Activated CD8-positive, alpha-beta memory T cell treated with anti-CD3 and anti-CD28 coated beads for 1 hour (primary cell): ENCODE results near the gene TMEM9.

ENCODE experiments used
- DNase-seq, 2 donors: peaks; one replicate each; pipeline ENCODE4 v3.0.0-alpha.2; 2020; ENCODE audit warnings: low read depth in 1 of 2; ENCODE audit errors: extremely low read depth in 1 of 2

TMEM9 gene

DNA sequence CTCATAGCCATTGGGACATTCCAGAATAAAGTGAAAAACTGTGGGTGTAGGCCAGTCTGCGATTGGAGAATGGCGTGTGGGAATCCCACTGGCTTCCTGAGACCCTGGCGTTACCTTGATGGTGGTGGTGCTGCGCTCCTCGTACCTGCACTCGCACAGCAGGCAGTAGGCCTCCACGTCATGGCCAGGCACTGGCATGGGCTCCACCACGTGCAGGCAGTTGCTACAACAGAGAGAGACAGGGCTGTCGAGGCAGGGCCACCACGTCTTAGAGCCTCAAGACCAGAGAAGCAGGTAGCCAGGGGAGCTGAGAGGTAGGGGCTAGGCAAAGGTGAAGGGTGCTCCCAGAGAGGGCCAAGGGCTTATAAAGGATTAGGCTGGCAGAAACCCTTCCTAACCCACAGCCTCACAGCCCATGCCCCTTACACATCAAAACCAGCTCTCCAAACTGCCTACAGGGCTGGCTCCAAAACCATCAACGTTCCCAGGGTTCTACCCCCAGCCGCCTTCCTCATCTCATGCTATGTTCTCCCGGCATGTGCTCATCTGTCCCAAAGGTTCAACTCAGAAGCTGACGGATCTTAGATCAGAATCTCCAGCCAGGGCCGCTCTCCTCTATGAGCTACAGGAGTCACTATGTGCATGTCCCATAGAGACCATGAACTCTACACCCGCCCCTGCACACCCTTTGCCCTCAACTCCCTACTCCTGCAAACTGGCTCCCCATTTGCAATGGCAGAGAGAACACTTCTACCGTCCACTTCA, 7.5 kb downstream of the TMEM9 start:
- DNase-seq: no peak

DNA sequence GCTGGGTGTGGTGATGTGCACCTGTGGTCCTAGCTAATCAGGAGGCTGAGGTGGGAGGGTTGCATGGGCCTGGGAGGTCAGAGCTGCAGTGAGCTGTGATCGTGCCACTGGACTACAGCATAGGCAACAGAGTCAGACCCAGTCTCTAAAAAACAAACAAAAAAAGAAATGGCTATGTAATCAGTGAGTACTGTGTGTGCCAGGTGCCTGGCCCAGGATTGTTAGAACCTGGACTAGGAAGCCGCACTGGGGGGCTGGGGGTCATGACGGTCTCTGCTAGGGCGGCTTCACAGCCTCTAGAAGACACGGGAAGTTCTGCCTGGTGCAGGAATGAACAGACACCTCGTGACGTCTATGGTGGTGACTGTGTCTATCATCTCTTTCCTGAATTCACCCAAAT, 8.5 kb downstream of the TMEM9 start:
- DNase-seq: no peak

DNA sequence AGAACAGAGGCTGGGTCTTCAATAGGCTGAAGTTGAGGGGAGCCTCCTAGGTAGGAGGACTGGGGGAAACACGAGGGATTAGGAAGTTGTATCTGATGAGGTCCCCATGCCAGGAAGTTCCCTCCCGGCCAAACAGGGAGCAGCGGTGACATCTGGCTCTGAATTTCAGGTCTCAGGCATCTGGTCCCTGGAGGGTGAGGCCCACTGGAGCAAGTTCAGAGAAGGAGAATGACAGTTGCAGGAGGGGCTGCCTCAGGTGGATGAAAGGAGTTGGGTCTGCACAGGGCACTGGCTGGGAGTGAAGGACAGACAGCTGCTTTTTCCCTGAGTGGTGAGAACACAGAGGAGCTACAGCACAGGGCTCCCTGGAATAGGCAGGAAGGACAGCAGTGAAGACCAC, 9.1 kb downstream of the TMEM9 start:
- no peak for DNase-seq

DNA sequence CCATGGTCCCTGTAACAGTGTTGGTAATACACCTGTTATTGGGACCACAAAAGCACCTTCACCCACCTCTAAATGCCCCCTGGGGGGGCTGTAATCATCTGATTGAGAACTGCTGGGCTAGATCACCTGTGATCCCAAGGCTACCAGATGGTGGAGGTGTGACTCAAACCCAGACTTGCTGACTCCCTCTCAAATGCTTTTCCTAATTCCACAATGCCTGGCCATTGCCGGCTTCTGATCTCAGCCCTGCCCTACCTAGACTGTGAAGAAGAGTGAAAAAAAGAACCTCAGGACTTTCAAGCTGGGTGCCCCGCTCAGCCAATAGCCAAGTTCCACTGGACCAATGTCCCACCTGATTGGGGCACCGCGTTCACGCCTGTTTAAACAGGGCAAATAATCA, 9.6 kb downstream of the TMEM9 start:
- DNase-seq: no peak

DNA sequence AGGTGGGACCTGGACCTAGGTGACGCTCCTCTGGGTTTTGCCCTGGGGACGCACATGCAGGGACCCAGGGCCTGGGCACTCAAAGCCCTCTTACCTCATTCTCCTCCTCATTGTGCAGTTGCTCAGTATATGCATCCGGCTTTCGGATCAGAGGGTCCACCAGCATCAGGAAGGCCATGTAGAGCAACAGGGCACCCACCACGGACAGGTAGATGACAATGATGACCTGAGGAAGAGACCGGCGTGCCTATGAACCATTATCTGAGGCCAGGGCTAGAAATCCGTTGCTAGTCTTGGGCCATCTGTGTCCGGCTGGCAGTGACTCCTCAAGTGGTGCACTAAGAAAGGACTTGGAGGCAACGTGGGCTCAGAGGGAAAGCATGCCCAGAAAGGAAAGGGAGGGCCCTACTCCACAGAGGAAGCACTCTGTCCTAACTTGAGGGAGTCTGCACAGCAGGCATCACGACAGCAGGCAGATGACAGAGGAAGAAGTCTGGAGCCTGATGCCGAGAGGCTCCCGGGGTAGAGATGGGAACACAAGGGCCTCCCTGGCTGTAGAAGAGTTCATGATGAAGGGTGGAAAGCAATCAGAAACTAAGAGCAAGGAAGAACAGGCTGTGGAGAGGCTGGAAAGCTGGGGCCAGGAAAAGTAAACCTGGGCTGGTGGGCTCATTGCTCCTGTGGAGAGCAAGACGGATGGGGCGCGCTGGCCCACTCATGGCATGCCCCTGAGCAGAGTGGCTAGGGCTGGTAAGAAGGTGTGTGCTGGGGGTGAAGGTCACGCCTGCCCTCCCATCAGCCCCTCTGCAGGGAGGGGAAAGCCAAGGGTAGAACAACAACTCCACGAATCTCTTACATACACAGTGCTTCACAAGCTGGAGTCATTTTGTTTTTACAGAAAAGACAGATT, 10.3 kb downstream of the TMEM9 start:
- DNase-seq: no peak

DNA sequence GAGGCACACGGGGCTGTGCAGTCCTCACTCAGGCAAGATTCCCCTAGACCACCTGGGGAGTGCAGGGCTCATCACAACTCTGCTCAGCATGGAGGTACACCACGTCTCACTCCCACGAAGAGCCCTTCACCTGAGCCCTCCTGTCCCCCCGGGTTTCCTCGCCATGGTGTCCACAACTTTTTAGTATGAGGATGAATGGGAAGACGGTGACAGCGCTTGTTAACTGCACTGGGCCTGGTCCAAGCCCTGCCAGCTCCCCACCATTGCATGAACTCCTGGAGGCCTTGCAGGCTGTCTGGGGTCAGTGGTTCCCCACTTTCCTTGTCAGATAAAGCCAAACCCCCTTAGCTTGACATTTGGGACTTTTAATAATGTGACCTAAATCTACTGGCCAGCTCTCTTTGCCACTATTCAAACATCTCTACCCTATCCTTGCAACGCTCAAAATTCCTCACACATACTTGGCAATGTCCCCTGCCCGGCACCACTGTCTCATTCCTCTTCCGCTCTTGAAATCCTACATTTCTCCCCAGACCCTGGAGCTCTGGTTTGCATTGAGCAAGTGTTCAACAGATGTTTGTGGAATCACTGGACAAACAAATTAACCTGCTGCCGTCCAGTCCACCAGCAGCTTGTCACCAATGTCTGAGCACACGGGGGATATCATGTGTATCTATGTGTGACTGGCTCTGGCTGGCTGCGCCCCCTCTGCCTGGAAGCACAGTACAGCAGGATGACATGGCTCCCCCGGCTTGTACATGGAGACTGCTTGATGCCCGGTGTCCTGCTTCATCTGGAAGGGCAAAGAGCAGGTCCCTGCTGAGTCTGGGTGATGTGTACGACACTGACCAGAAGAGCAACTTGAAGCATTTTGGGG, 11.2 kb downstream of the TMEM9 start:
- no peak for DNase-seq

DNA sequence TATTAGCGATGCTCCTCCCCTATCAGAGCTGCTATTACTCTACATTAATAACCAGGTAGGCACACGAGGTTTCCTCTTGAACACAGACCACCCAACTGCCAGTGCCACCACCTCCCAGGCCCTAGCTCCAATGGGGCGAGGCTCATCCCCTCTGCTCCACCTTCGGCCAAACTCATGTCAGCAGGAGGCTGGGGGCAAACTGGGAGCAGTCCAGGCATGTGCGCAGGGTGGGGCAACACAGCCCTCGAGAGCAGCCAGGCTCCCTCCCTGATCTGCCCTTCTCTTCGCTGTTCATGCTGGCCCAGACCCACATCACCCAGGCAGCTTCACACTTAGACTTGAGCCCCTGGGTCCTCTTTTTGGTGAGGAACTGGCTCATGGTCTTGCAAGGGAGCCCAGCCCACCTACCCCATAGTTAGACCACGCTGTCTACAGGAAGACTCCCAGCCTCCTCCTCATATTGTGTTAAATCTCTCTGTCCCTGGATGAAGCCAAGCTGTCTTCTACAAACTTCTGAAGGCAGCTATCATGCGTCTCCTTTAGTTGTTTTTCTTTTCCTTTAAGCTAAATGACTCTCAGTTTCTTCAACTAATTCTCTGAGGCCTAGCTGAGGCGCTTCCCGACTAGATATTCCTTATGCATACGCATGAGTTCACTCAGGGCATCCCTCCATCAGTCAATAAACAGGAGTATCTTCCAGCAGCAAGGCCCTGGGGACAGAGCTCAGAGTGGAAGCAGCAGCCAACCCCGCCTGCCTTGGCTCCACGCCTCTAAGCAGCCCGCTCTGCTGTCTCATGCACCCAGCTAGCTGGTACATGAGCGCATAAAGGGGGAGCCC, 12.0 kb downstream of the TMEM9 start:
- DNase-seq: no peak

DNA sequence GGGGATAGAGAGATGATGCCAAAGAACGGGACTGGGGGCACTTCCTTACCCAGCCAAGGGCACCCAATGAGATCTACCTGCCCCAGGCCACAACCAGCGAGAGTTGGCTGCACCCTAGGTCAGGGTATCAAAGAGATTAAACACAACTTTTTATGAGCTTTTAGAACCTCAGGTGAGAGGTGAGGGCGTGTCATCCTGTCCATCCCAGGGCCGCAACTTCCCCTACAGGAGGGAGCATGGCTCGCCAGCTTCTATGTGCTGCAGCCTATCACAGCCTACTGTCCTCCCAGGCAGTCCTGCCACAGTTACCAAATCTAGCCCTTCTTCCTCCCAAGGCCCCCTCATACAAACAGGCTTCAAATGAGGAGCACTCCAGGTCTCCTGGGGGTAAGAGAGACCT, 12.9 kb downstream of the TMEM9 start:
- DNase-seq: no peak

DNA sequence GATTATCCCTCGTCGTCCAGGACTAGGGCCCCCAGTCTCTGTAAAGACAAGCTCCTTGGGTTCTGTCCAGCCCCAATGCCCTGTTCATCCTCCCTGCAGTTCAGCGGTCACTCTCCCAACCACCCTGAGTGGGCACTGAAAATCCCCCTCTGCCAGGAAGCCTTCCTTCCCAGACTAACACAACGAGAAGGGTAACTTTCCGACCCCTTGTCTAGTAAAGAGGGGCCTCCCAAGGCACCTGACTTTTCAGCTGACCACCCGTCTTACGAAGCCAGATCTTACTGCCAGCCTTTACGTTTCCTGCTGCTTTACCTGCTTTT, 13.4 kb downstream of the TMEM9 start:
- no peak for DNase-seq

DNA sequence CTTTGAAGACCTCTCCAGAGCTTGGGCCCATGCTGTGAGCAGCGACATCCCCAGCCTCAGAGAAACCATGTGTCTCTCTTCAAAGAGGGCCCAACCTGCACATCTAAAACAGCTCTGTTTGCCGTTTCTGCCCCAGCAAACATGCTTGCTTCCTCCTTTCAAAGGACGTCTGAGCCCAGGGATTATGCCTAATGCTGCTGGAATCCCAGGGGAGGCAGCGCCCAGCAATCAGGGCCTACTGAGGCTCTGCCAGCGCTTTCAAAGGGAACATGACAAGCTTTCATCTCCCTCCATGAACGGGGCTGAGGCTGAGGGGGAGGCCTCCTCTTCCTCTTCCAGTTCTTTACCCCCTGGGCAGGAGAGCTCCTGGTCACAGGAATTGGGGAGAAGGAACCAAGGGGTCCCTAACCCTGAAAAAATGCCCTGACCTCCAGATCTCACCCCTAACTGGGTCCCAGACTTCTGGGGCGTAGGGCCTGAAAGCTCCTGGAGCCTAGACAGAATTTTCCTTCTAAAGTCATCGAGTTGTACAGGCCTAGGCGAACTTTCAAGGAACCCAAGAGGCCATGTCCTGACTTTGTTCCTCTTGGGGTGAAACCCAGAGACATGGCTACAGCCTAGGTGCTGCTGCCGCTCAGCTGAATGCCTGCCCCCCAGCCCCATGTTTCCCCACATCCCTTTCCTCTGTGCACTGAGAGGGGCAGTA, 13.9 kb downstream of the TMEM9 start:
- no peak for DNase-seq

DNA sequence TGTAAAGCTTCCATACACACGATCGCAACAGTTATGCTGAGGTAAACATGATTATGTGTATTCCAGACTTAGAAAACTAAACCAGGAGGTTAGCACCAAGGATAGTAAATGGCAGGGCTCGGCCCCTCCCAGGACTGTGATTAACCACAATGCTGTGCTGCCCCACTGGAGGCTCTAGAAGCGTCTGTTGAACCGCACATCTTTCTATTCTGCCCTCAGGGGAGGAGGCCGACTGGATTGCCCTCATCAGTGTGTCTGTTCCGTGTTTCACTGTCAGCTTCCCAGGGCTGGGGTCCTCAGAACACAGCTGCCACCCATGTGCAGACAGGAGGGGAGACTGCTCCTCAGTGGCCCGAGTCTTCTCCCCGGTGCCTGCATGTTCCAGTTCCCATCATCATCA, 14.5 kb downstream of the TMEM9 start:
- DNase-seq: no peak

DNA sequence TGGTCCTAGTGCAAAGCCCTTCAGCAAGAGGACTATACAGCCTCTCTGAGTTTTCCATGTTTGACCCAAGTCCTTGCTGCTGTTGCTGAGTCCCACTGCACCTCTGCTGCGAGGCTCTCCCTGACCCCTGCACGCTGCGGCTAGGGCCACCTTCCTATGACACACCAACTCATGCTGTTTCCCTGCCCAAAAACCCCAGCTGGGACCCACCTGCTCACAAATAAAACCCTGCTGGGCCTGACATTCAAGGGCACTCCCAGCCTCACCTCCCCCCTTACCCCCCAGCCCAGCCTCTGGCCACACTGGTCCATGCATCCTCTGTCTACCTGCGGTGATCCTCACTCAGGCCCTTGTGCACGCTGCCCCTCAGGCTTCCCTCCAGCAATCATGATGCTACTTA, 15.0 kb downstream of the TMEM9 start:
- no peak for DNase-seq

DNA sequence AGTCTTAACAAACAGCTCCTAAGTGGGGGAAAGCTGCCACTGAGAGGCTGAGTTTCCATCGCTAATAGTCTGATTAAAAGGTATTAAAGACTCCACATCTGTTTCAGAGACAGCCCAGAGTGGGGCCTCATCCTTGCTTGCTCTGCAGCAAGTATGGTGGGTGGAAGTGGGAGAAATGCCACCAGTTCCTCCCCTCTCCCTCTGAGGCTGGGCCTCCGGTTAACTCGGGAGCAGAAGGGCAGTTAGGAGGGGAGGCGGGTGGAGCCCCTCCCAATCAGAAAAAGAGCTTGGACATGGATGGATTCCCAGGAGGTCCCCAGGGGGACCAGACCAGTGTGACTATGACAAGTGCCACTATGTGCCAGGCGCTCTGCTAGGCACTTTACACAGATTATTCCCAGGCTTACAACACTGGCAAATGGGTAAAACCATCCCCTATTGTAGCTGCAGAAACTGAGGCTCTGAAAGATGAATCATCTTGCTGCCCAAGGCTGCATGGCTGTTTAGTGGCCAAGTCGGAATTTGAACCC, 15.9 kb downstream of the TMEM9 start:
- DNase-seq: no peak

DNA sequence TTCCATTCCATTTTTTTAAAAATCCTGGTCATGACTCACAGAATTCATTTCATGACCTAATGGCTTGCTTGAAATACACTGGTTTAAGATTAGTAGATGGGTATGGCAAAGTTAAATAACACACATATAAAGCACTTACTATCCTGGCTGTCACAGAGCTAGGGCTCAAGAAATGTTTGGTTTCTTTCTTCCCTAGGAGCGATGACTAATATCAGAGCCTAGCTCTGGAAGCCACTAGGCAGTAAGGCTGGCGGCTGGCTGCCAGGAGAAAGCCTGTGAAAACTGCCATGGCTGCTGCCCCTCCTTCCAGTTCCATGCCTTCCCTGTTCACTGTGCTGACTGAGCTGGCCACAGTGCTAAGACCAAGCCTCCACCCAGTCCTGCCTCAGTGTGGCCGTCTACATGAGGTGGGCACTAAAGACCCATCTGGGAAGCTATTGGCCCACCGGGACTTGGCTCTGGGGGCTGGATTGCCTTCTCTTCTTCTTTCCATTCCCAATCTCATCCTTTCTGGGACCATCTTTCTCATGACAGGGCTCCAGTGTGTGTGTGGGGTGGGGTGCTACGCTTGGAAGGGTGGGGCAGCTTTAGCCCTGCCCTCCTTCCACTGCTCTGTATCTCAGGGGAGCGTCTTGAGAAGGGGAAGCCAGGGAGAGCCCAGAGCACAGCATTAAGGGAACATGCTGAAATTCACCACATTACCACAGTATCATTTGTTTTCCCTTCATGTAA, 16.5 kb downstream of the TMEM9 start:
- no peak for DNase-seq

DNA sequence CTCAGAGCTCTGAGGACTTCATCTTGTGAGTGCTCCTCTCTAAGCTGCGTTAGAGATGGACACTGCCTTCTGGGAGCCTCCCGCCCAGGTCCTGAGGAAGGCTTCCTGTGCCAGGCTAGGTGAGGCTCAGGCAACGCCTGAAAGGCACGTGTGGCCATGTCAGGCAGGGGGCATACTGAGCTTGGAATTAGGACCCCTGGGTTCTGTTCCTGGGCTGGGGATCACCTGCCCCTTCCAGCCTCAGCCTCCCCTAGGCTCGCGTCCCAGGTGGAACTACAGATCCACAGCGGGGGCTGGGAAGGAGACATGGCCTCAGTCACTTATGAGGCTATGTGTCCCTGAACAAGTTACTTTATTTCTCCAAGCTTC, 17.3 kb downstream of the TMEM9 start:
- DNase-seq: no peak

DNA sequence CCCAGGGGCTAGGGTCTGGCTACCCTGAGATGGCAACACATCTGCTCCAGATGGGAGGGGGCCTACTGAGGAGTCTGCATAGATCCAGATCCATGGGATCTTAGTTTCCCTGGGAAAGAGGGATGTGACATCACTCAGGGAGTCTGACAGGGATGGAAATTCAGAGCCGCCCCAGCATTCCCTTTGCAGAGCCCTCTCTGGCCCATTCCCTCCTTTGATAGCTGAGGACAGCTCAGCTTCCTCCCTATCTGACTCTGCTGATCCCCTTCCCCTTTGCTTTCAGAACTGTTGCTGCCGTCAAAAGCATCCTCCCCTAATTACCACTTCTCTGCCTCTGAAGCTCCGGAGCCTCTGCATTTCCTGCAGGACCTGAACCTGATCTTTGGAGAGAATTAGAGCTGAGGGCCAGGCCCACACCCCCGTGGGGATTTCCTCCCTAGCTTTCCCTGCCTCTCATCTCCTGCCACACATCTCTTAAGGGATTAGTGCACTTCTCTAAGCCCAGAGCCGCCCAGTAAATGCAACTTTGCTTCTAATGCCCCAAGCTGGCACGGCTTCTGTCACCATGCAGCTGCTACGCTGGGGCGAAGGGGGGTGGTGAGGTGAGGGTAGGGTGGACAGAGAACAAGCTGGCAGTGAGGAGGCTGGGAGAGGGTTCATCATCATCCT, 17.8 kb downstream of the TMEM9 start:
- no peak for DNase-seq

DNA sequence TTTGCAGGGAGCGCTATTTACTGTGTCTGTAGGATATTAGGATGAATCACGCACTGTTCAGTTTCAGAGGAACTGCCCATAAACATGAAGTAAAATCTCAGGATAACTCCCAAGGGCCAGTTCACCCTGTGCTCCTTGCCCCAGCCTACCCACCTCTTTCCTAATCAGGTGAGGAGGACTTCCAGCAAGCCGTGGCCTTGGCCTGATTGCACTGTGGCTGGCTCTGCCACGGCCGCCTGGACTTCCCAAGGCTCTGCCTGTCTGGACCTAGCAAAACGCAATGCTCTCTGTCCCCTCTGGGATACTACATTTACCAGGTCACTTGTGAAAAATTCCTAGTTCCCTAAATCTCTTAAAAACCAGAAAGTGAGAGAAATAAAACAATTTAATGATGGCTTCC, 19.9 kb downstream of the TMEM9 start:
- no peak for DNase-seq

DNA sequence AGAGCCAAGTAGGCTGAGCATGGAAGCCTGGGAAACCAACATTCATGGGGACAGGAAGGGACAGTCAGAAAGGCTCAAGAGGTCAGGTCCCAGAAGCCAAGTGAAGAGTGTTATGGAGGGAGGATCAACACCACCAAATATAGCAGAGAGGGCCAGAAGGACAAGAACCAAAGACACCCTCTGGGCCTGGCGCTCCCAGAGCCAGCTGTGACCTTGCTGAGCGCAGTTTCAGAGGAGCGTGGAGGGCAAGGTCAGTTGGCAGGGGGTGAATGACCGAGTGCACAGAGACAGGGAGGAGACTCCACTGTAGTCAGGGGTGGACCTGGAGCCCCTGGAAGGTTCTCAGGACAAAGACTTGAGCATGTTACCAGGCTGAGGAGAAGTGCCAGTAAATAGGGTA, 22.9 kb downstream of the TMEM9 start:
- DNase-seq: no peak

DNA sequence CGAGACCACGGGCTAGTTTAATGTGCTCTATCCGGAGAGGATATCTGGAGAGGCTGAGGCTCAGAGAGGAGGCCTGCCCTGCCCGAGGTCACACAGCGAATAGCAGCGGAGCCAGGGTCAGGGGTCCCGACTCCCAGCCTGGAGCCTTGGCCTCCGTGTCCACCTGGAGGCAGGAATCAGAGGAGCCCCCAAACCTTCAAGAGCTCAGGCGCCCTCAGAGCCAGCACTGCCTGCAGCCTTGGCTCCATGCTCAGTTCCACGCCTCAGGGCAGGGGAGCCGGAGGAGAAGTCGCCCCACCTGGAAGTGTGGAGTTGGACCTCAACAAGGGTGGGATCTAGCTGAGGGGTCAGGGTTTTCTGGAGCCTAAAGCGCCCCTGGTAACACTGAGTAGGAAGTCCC, 25.3 kb downstream of the TMEM9 start:
- no peak for DNase-seq
